Body of pancreas (tissue), 4 donors: ENCODE measurements around the gene PDE1A.

Experiments
- CTCF ChIP-seq, 7 experiments: fragments of 450-650 bp in 4 of 7; fragments of 200-600 bp in 3 of 7; sonication (generic) in 3 of 7; IDR thresholded peaks; one replicate each; pipeline ENCODE4 v1.5.1; 2016 to 2019; ENCODE audit warnings: antibody characterized with exemption in 7 of 7
- POLR2A ChIP-seq, 3 donors: fragments of 450-650 bp; IDR thresholded peaks; one replicate each; pipeline ENCODE4 v1.6.1; 2016; ENCODE audit warnings: antibody characterized with exemption in 3 of 3, mild to moderate bottlenecking in 2 of 3

DNA sequence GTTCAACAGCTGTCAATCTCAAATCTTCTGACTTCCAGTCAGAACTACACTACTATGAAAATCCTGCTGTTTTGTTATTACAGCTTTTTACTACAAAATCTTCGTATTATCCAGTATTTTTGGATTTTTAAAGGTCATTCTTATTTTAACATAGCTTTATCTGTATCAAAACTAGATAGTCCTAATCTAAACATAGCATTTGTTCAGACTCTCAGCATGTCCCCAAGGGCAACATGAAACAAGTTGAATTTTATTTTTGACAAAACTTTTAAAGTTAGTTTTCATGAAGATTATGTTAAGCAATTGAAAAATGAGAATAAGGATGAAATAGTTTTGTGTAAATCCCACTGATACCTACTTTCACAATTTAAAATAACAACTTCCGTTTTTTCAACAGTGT is 48.1 kb downstream of the PDE1A start:
- TF ChIP-seq POLR2A (IDR thresholded peaks at IDR 0.05) (no peak), CTCF (IDR thresholded peaks at IDR 0.05) (no peak)
